ENCODE measurements around the gene CCDC154. TPM values are rescaled to one million over a fixed set of nuclear protein-coding genes. Genes with fewer than 3 reads are reported as not detected.

CCDC154 gene
- total RNA-seq, 1 donor from 2014 or later = not detected

GRCh38 chr16:1436731-1437355 is 7.5 kb downstream of the CCDC154 start:
- Mint-ChIP-seq H3K9me3 (no peaks in the 10 kb centered on the region), H3K27me3 (ENCODE audit: insufficient read depth, low read depth) (no peaks in the 10 kb centered on the region), H3K36me3 (no peaks in the 10 kb centered on the region), H3K4me3 (no peak overlapping the region), H3K27ac (no peak overlapping the region), H3K4me1 (no peaks in the 10 kb centered on the region)
- Histone ChIP-seq H2AFZ (replicated peaks) (no peak overlapping the region), H3F3A (ENCODE audit: low read depth) (no peaks in the 10 kb centered on the region), H3K4me1 (no peaks in the 10 kb centered on the region), H3K27me3 (no peaks in the 10 kb centered on the region), H3K4me2 (no peak overlapping the region), H3K36me3 (no peaks in the 10 kb centered on the region), H3K27ac (no peak overlapping the region), H3K9ac (no peak overlapping the region), H3K79me2 (ENCODE audit: low read depth) (no peaks in the 10 kb centered on the region), H4K20me1 (ENCODE audit: low read depth) (no peaks in the 10 kb centered on the region), H3K4me3 (no peak overlapping the region), H3K9me3 (ENCODE audit: low read depth) (no peaks in the 10 kb centered on the region)
- DNase-seq (ENCODE audit: low spot score) = no peak
- TF ChIP-seq CTCF (IDR thresholded peaks at IDR 0.05) = no peak
- no peak for TF ChIP-seq EZH2phosphoT487 (IDR thresholded peaks at IDR 0.05)
- no peak for TF ChIP-seq EZH2 (IDR thresholded peaks at IDR 0.05)

GRCh38 chr16:1435921-1436697 is 8.2 kb downstream of the CCDC154 start:
- Histone ChIP-seq H3K4me1 (no peaks in the 10 kb centered on the region), H4K20me1 (ENCODE audit: low read depth) (no peaks in the 10 kb centered on the region), H3F3A (ENCODE audit: low read depth) (no peaks in the 10 kb centered on the region), H3K27me3 (no peaks in the 10 kb centered on the region), H2AFZ (replicated peaks) (no peak overlapping the region), H3K9me3 (ENCODE audit: low read depth) (no peaks in the 10 kb centered on the region), H3K27ac (no peak overlapping the region), H3K4me2 (no peak overlapping the region), H3K36me3 (no peaks in the 10 kb centered on the region), H3K79me2 (ENCODE audit: low read depth) (no peaks in the 10 kb centered on the region), H3K9ac (no peak overlapping the region), H3K4me3 (no peak overlapping the region)
- H3K27me3 Mint-ChIP-seq (ENCODE audit: insufficient read depth, low read depth) = no peaks in the 10 kb centered on the region
- no peaks in the 10 kb centered on the region for H3K9me3 Mint-ChIP-seq
- H3K4me3 Mint-ChIP-seq = no peak overlapping the region
- H3K4me1 Mint-ChIP-seq = no peaks in the 10 kb centered on the region
- DNase-seq (ENCODE audit: low spot score) = no peak
- H3K36me3 Mint-ChIP-seq = no peaks in the 10 kb centered on the region
- TF ChIP-seq CTCF (IDR thresholded peaks at IDR 0.05) (no peak), EZH2phosphoT487 (IDR thresholded peaks at IDR 0.05) (no peak), EZH2 (IDR thresholded peaks at IDR 0.05) (no peak)
- H3K27ac Mint-ChIP-seq = peak overlapping the region; percentile 81

GRCh38 chr16:1434644-1435592 is 9.4 kb downstream of the CCDC154 start:
- TF ChIP-seq EZH2phosphoT487 (IDR thresholded peaks at IDR 0.05) (no peak), CTCF (IDR thresholded peaks at IDR 0.05) (no peak), EZH2 (IDR thresholded peaks at IDR 0.05) (no peak)
- no peak for DNase-seq (ENCODE audit: low spot score)
- Histone ChIP-seq H3K27ac (no peak overlapping the region), H3K79me2 (ENCODE audit: low read depth) (no peaks in the 10 kb centered on the region), H3K27me3 (no peaks in the 10 kb centered on the region), H3K9me3 (ENCODE audit: low read depth) (no peaks in the 10 kb centered on the region), H3K4me2 (no peak overlapping the region), H2AFZ (replicated peaks) (no peak overlapping the region), H3K4me3 (no peak overlapping the region), H3K9ac (no peak overlapping the region), H4K20me1 (ENCODE audit: low read depth) (no peaks in the 10 kb centered on the region), H3F3A (ENCODE audit: low read depth) (no peaks in the 10 kb centered on the region), H3K36me3 (no peaks in the 10 kb centered on the region), H3K4me1 (no peaks in the 10 kb centered on the region)
- Mint-ChIP-seq H3K27ac (no peak overlapping the region), H3K4me1 (peaks cover 4% of the 10 kb centered on the region), H3K27me3 (ENCODE audit: insufficient read depth, low read depth) (no peaks in the 10 kb centered on the region), H3K36me3 (no peaks in the 10 kb centered on the region), H3K4me3 (no peak overlapping the region), H3K9me3 (no peaks in the 10 kb centered on the region)
